WTC11 (cell line): ENCODE results near the gene TMEM263. TPM values are rescaled to one million over a fixed set of nuclear protein-coding genes. Genes with fewer than 3 reads are reported as not detected.

Experiments used
- ATAC-seq: fragments of 200-7000 bp; cut with Tn5 transposase; 2 replicates; pipeline ENCODE4 v1.10.0; 2021; ENCODE audit warnings: mild to moderate bottlenecking, moderate library complexity
- CTCF ChIA-PET: fragments of 300-600 bp; sonication (Branson Sonifier 250); formaldehyde crosslinking; loops from one replicate; lab custom pipeline; 2021; ENCODE audit warnings: antibody characterized with exemption; lab: Charles Lee
- POLR2A ChIA-PET: fragments of 350-600 bp; sonication (Branson Sonifier 250); formaldehyde crosslinking; loops from one replicate; lab custom pipeline; 2021; ENCODE audit warnings: antibody characterized with exemption; lab: Charles Lee
- DNase-seq: peaks from one replicate; pipeline ENCODE4 v3.0.0; 2021; ENCODE audit warnings: low spot score
- H3K27ac Mint-ChIP-seq: 2 replicates; pipeline ENCODE4 v1.8.0; 2021; ENCODE audit warnings: mixed read lengths
- H3K27me3 Mint-ChIP-seq: 2 replicates; pipeline ENCODE4 v1.8.0; 2021; ENCODE audit warnings: low read depth, mild to moderate bottlenecking, moderate library complexity, mixed read lengths
- H3K36me3 Mint-ChIP-seq: 2 replicates; pipeline ENCODE4 v1.8.0; 2021; ENCODE audit warnings: mixed read lengths
- H3K4me1 Mint-ChIP-seq: 2 replicates; pipeline ENCODE4 v1.8.0; 2022; ENCODE audit warnings: mixed read lengths
- H3K4me3 Mint-ChIP-seq: 2 replicates; pipeline ENCODE4 v1.8.0; 2021; ENCODE audit warnings: mild to moderate bottlenecking, moderate library complexity, mixed read lengths
- H3K9me3 Mint-ChIP-seq: 2 replicates; pipeline ENCODE4 v1.8.0; 2021; ENCODE audit warnings: mixed read lengths
- ATF1 ChIP-seq: sonication (generic); formaldehyde crosslinking; IDR thresholded peaks from 2 replicates; pipeline ENCODE4 v1.8.1; 2023; ENCODE audit warnings: mild to moderate bottlenecking, moderate library complexity, missing genetic modification reagents
- EMX1 ChIP-seq: fragments of 250-450 bp; sonication (Bioruptor Pico); IDR thresholded peaks from 2 replicates; pipeline ENCODE4 v1.8.0; 2021; ENCODE audit warnings: mild to moderate bottlenecking
- GABPB1 ChIP-seq: sonication (generic); formaldehyde crosslinking; IDR thresholded peaks from 2 replicates; pipeline ENCODE4 v1.8.1; 2023; ENCODE audit warnings: mild to moderate bottlenecking, missing genetic modification reagents
- GTF2I ChIP-seq: fragments of 250-450 bp; sonication (Bioruptor Pico); conservative IDR thresholded peaks from 2 replicates; pipeline ENCODE4 v1.4.0; 2021; ENCODE audit warnings: mild to moderate bottlenecking
- JAZF1 ChIP-seq: fragments of 250-450 bp; sonication (Bioruptor Pico); IDR thresholded peaks from 2 replicates; pipeline ENCODE4 v1.9.0; 2021; ENCODE audit warnings: moderate library complexity, mild to moderate bottlenecking, inconsistent platforms
- MXD4 ChIP-seq: fragments of 250-450 bp; sonication (Bioruptor Pico); IDR thresholded peaks from 2 replicates; pipeline ENCODE4 v1.8.0; 2021; ENCODE audit warnings: mild to moderate bottlenecking, moderate library complexity, borderline replicate concordance
- NFE2L1 ChIP-seq: sonication (generic); formaldehyde crosslinking; IDR thresholded peaks from 2 replicates; pipeline ENCODE4 v1.8.1; 2023; ENCODE audit warnings: missing genetic modification reagents
- NR1H2 ChIP-seq: sonication (generic); formaldehyde crosslinking; IDR thresholded peaks from 2 replicates; pipeline ENCODE4 v1.9.0; 2021; ENCODE audit warnings: mild to moderate bottlenecking, moderate library complexity, missing genetic modification reagents
- PRRX2 ChIP-seq: fragments of 250-450 bp; sonication (Bioruptor Pico); IDR thresholded peaks from 2 replicates; pipeline ENCODE4 v1.8.0; 2021; ENCODE audit warnings: mild to moderate bottlenecking
- RORB ChIP-seq: fragments of 250-450 bp; sonication (Bioruptor Pico); IDR thresholded peaks from 2 replicates; pipeline ENCODE4 v1.9.0; 2021; ENCODE audit warnings: mild to moderate bottlenecking
- TCF7 ChIP-seq: sonication (generic); formaldehyde crosslinking; IDR thresholded peaks from 2 replicates; pipeline ENCODE4 v1.8.0; 2022; ENCODE audit warnings: mild to moderate bottlenecking, low read depth, missing genetic modification reagents, moderate library complexity
- ZNF121 ChIP-seq: sonication (generic); formaldehyde crosslinking; IDR thresholded peaks from 2 replicates; pipeline ENCODE4 v1.8.0; 2023; ENCODE audit warnings: missing genetic modification reagents
- ZNF138 ChIP-seq: sonication (generic); formaldehyde crosslinking; conservative IDR thresholded peaks from 2 replicates; pipeline ENCODE4 v1.8.1; 2022; ENCODE audit warnings: mild to moderate bottlenecking, moderate library complexity, missing genetic modification reagents
- ZNF416 ChIP-seq: fragments of 250-450 bp; sonication (Bioruptor Pico); IDR thresholded peaks from 2 replicates; pipeline ENCODE4 v1.9.0; 2021; ENCODE audit warnings: mild to moderate bottlenecking, inconsistent platforms
- ZNF423 ChIP-seq: fragments of 250-450 bp; sonication (Bioruptor Pico); IDR thresholded peaks from 2 replicates; pipeline ENCODE4 v2.1.2; 2022; ENCODE audit warnings: mild to moderate bottlenecking, moderate library complexity
- total RNA-seq: library from RNA; stranded (reverse); gene quantifications from 3 replicates; pipeline ENCODE4 v1.2.3, GENCODE V29; 2021
- TF ChIP-seq, protein P1 (sequence below): sonication (generic); formaldehyde crosslinking; IDR thresholded peaks from 2 replicates; pipeline ENCODE4 v1.8.1; 2023; ENCODE audit warnings: mild to moderate bottlenecking, missing genetic modification reagents, moderate library complexity
- TF ChIP-seq, protein P2 (sequence below): sonication (generic); formaldehyde crosslinking; IDR thresholded peaks from 2 replicates; pipeline ENCODE4 v1.8.0; 2023; ENCODE audit warnings: missing genetic modification reagents
- TF ChIP-seq, protein P3 (sequence below): fragments of 250-450 bp; sonication (Bioruptor Pico); IDR thresholded peaks from 2 replicates; pipeline ENCODE4 v1.9.0; 2021; ENCODE audit warnings: mild to moderate bottlenecking, borderline replicate concordance
- TF ChIP-seq, protein P4 (sequence below): sonication (generic); formaldehyde crosslinking; IDR thresholded peaks from 2 replicates; pipeline ENCODE4 v1.8.1; 2022; ENCODE audit warnings: mild to moderate bottlenecking, moderate library complexity, missing genetic modification reagents
- TF ChIP-seq, protein P5 (sequence below): sonication (generic); formaldehyde crosslinking; IDR thresholded peaks from 2 replicates; pipeline ENCODE4 v1.8.0; 2023; ENCODE audit warnings: mild to moderate bottlenecking, missing genetic modification reagents
- TF ChIP-seq, protein P6 (sequence below): sonication (generic); formaldehyde crosslinking; IDR thresholded peaks from 2 replicates; pipeline ENCODE4 v1.8.1; 2023; ENCODE audit warnings: mild to moderate bottlenecking, missing genetic modification reagents

The TMEM263 gene
- total RNA-seq, 1 experiment from 2014 or later = 18.0 TPM

DNA sequence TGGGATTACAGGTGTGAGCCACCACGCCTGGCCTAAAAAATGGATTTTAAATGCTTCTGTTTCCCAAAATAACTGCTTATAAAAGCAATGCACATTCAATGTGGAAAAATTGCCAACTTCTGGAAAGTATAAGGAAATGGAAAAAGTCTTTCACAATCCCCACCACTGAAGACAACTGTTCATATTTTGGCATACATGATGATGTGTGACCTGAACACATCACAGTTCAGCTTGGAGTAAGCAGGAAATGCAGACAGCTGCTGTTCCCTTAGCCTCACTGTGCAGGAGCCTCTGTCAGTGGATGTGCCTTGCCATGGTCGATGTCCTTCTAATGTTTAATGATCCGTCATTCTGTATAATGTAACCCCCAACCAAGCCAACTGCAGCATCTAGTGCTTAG, 26.1 kb downstream of the TMEM263 start:
- POLR2A ChIA-PET = no interaction called here
- H3K36me3 Mint-ChIP-seq = peaks cover 19% of the 10 kb centered on the region
- no peak overlapping the region for H3K4me3 Mint-ChIP-seq
- H3K27me3 Mint-ChIP-seq = peaks cover 7% of the 10 kb centered on the region
- H3K27ac Mint-ChIP-seq = no peak overlapping the region
- DNase-seq = no peak
- H3K4me1 Mint-ChIP-seq = peaks cover 9% of the 10 kb centered on the region
- H3K9me3 Mint-ChIP-seq = no peaks in the 10 kb centered on the region
- no peak for ATAC-seq
- no peak for TF ChIP-seq NFE2L1 (CRISPR knock-in tag)
- TF ChIP-seq ZNF138 (CRISPR knock-in tag) = no peak
- no peak for TF ChIP-seq JAZF1
- TF ChIP-seq, protein P1, sequence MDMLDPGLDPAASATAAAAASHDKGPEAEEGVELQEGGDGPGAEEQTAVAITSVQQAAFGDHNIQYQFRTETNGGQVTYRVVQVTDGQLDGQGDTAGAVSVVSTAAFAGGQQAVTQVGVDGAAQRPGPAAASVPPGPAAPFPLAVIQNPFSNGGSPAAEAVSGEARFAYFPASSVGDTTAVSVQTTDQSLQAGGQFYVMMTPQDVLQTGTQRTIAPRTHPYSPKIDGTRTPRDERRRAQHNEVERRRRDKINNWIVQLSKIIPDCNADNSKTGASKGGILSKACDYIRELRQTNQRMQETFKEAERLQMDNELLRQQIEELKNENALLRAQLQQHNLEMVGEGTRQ (CRISPR knock-in tag) = no peak
- no peak for TF ChIP-seq ZNF121 (CRISPR knock-in tag)
- no peak for TF ChIP-seq EMX1
- TF ChIP-seq RORB (CRISPR knock-in tag) = no peak
- TF ChIP-seq, protein P2, sequence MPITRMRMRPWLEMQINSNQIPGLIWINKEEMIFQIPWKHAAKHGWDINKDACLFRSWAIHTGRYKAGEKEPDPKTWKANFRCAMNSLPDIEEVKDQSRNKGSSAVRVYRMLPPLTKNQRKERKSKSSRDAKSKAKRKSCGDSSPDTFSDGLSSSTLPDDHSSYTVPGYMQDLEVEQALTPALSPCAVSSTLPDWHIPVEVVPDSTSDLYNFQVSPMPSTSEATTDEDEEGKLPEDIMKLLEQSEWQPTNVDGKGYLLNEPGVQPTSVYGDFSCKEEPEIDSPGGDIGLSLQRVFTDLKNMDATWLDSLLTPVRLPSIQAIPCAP (CRISPR knock-in tag) = no peak
- TF ChIP-seq, protein P3, sequence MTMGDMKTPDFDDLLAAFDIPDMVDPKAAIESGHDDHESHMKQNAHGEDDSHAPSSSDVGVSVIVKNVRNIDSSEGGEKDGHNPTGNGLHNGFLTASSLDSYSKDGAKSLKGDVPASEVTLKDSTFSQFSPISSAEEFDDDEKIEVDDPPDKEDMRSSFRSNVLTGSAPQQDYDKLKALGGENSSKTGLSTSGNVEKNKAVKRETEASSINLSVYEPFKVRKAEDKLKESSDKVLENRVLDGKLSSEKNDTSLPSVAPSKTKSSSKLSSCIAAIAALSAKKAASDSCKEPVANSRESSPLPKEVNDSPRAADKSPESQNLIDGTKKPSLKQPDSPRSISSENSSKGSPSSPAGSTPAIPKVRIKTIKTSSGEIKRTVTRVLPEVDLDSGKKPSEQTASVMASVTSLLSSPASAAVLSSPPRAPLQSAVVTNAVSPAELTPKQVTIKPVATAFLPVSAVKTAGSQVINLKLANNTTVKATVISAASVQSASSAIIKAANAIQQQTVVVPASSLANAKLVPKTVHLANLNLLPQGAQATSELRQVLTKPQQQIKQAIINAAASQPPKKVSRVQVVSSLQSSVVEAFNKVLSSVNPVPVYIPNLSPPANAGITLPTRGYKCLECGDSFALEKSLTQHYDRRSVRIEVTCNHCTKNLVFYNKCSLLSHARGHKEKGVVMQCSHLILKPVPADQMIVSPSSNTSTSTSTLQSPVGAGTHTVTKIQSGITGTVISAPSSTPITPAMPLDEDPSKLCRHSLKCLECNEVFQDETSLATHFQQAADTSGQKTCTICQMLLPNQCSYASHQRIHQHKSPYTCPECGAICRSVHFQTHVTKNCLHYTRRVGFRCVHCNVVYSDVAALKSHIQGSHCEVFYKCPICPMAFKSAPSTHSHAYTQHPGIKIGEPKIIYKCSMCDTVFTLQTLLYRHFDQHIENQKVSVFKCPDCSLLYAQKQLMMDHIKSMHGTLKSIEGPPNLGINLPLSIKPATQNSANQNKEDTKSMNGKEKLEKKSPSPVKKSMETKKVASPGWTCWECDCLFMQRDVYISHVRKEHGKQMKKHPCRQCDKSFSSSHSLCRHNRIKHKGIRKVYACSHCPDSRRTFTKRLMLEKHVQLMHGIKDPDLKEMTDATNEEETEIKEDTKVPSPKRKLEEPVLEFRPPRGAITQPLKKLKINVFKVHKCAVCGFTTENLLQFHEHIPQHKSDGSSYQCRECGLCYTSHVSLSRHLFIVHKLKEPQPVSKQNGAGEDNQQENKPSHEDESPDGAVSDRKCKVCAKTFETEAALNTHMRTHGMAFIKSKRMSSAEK (CRISPR knock-in tag) = no peak
- no peak for TF ChIP-seq ZNF416 (CRISPR knock-in tag)
- CTCF ChIA-PET = no interaction called here

DNA sequence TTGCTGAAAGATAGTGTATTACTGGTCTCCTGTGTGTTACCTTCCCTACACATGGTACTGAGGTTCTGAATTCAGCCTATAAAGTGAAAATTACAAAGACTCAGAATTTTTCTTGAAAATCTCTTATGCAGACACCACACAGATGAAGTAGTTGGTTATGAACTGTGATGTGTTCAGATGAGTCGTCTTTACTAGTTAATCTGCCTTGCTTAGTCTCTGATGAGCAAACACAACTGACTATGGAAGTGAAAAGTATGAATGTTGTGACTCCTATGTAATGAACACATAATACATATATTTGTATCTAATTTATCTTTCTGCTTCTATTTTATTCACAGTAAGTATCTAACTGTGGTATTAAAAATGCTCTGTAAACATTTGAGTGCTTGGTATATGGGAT, 26.5 kb downstream of the TMEM263 start:
- ChIA-PET CTCF (no interaction called here), POLR2A (no interaction called here)
- no peaks in the 10 kb centered on the region for H3K9me3 Mint-ChIP-seq
- peaks cover 7% of the 10 kb centered on the region for H3K27me3 Mint-ChIP-seq
- H3K4me1 Mint-ChIP-seq = peaks cover 9% of the 10 kb centered on the region
- ATAC-seq (no peak), DNase-seq (no peak)
- no peak overlapping the region for H3K4me3 Mint-ChIP-seq
- no peak for TF ChIP-seq MXD4 (CRISPR knock-in tag)
- no peak for TF ChIP-seq ATF1 (CRISPR knock-in tag)
- TF ChIP-seq PRRX2 (CRISPR knock-in tag) = no peak
- TF ChIP-seq, protein P4, sequence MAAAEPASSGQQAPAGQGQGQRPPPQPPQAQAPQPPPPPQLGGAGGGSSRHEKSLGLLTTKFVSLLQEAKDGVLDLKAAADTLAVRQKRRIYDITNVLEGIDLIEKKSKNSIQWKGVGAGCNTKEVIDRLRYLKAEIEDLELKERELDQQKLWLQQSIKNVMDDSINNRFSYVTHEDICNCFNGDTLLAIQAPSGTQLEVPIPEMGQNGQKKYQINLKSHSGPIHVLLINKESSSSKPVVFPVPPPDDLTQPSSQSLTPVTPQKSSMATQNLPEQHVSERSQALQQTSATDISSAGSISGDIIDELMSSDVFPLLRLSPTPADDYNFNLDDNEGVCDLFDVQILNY (CRISPR knock-in tag) = no peak
- TF ChIP-seq TCF7 (CRISPR knock-in tag) = no peak
- no peak for TF ChIP-seq GABPB1 (CRISPR knock-in tag)
- no peak for TF ChIP-seq NR1H2 (CRISPR knock-in tag)
- TF ChIP-seq GTF2I (CRISPR knock-in tag) = no peak
- H3K27ac Mint-ChIP-seq = no peak overlapping the region
- peaks cover 19% of the 10 kb centered on the region for H3K36me3 Mint-ChIP-seq

DNA sequence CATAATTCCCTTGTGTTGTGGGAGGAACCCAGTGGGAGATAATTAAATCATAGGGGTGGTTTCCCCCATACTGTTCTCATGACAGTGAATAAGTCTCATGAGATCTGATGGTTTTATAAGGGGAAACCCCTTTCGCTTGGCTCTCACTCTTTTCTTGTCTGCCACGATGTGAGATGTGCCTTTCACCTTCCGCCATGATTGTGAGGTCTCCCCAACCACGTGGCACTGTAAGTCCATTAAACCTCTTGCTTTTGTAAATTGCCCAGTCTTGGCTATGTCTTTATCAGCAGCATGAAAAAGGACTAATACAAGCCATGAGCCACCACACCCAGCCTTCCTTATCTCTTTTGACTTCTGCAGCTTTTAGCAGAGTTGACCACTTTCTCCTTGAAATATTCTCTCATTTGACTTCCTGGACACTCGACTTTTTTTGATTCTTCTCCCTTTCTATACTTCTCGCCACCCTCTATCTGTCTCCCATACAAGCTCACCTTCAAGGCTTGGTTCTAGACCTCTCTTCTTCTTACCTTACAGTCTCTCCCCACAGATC, 29.0 kb downstream of the TMEM263 start:
- Mint-ChIP-seq H3K27ac (no peak overlapping the region), H3K4me1 (peaks cover 22% of the 10 kb centered on the region), H3K27me3 (peaks cover 7% of the 10 kb centered on the region), H3K4me3 (no peak overlapping the region), H3K9me3 (no peaks in the 10 kb centered on the region), H3K36me3 (peaks cover 19% of the 10 kb centered on the region)
- ChIA-PET CTCF (no interaction called here), POLR2A (no interaction called here)
- DNase-seq (no peak), ATAC-seq (no peak)
- no peak for TF ChIP-seq ZNF423 (CRISPR knock-in tag)
- no peak for TF ChIP-seq ZNF121 (CRISPR knock-in tag)
- no peak for TF ChIP-seq ATF1 (CRISPR knock-in tag)
- TF ChIP-seq, protein P5, sequence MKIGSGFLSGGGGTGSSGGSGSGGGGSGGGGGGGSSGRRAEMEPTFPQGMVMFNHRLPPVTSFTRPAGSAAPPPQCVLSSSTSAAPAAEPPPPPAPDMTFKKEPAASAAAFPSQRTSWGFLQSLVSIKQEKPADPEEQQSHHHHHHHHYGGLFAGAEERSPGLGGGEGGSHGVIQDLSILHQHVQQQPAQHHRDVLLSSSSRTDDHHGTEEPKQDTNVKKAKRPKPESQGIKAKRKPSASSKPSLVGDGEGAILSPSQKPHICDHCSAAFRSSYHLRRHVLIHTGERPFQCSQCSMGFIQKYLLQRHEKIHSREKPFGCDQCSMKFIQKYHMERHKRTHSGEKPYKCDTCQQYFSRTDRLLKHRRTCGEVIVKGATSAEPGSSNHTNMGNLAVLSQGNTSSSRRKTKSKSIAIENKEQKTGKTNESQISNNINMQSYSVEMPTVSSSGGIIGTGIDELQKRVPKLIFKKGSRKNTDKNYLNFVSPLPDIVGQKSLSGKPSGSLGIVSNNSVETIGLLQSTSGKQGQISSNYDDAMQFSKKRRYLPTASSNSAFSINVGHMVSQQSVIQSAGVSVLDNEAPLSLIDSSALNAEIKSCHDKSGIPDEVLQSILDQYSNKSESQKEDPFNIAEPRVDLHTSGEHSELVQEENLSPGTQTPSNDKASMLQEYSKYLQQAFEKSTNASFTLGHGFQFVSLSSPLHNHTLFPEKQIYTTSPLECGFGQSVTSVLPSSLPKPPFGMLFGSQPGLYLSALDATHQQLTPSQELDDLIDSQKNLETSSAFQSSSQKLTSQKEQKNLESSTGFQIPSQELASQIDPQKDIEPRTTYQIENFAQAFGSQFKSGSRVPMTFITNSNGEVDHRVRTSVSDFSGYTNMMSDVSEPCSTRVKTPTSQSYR (CRISPR knock-in tag) = no peak
- no peak for TF ChIP-seq PRRX2 (CRISPR knock-in tag)
- TF ChIP-seq NR1H2 (CRISPR knock-in tag) = no peak
- TF ChIP-seq, protein P4 (CRISPR knock-in tag) = no peak
- TF ChIP-seq, protein P6, sequence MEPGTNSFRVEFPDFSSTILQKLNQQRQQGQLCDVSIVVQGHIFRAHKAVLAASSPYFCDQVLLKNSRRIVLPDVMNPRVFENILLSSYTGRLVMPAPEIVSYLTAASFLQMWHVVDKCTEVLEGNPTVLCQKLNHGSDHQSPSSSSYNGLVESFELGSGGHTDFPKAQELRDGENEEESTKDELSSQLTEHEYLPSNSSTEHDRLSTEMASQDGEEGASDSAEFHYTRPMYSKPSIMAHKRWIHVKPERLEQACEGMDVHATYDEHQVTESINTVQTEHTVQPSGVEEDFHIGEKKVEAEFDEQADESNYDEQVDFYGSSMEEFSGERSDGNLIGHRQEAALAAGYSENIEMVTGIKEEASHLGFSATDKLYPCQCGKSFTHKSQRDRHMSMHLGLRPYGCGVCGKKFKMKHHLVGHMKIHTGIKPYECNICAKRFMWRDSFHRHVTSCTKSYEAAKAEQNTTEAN (CRISPR knock-in tag) = no peak
- TF ChIP-seq MXD4 (CRISPR knock-in tag) = no peak
